OCI-LY3 (cell line): ENCODE data around the gene ASXL3.

ENCODE experiments used
- CTCF ChIP-seq: fragments of 200-600, 300-600 bp; sonication (generic); IDR thresholded peaks from 2 replicates; pipeline ENCODE4 v1.5.1; 2014; ENCODE audit warnings: antibody characterized with exemption, low read length, low read depth
- EZH2phosphoT487 ChIP-seq: fragments of 200-600 bp; shearing (Covaris generic); IDR thresholded peaks from 2 replicates; pipeline ENCODE4 v1.6.1; 2018; ENCODE audit warnings: antibody characterized with exemption, mixed run types, low read depth

- TF ChIP-seq CTCF (no peak), EZH2phosphoT487 (no peak)
Observed at GRCh38 chr18:33536904-33537303, 41.1 kb upstream of the ASXL3 start.
